HG03354 (cell line): Measurements from ENCODE around the gene INTS1.

Source experiments
- ATAC-seq: cut with Tn5 transposase; IDR thresholded peaks from one replicate; pipeline ENCODE4 v1.9.1; 2021; ENCODE audit warnings: mild to moderate bottlenecking; ENCODE audit not compliant: unreplicated experiment, poor library complexity, severe bottlenecking

INTS1 gene

GRCh38 chr7:1425292-1426136 is 78.7 kb downstream of the INTS1 start:
- no peak for ATAC-seq

DNA sequence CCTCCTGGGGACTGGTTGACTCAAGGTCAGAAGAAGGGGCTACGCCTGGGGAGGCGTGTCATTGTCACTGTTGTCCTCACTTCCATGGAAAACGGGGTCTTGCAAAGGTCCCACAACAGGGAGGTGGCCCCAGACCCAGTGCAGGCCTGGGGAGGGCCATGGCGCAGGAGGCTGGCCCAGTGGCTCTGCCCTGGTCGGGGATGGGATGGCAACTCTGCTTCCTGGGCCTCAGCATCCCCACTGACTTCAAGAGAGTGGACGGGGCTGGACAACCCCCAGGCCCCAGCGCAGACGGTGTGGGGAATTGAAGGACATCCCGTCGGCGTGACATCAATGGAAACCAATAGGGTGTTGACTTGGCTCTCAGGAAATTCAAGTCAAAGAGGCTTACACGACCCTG is 80.1 kb downstream of the INTS1 start:
- ATAC-seq = no peak

DNA sequence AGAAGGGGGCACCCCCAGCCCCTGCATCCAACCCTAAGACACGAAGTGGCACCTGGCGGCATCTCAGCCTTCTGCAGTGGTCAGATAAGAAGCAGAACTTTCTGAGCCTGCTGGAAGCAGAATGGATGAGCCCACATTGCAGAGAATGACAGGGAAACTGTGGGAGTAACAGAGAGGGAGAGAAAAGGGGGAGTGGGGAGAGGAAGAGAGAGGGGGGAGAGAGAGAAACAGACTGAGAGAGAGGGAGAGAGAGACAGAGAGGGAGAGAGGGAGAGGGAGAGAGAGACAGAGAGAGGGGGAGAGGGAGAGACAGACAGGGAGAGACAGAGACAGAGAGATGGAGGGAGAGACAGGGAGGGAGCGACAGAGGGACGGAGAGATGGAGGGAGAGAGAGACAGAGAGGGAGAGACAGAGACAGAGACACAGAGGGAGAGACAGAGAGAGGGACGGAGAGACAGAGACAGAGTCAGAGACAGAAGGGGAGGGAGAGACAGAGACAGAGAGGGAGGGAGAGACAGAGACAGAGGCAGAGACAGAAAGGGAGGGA is 80.9 kb downstream of the INTS1 start:
- ATAC-seq = no peak

DNA sequence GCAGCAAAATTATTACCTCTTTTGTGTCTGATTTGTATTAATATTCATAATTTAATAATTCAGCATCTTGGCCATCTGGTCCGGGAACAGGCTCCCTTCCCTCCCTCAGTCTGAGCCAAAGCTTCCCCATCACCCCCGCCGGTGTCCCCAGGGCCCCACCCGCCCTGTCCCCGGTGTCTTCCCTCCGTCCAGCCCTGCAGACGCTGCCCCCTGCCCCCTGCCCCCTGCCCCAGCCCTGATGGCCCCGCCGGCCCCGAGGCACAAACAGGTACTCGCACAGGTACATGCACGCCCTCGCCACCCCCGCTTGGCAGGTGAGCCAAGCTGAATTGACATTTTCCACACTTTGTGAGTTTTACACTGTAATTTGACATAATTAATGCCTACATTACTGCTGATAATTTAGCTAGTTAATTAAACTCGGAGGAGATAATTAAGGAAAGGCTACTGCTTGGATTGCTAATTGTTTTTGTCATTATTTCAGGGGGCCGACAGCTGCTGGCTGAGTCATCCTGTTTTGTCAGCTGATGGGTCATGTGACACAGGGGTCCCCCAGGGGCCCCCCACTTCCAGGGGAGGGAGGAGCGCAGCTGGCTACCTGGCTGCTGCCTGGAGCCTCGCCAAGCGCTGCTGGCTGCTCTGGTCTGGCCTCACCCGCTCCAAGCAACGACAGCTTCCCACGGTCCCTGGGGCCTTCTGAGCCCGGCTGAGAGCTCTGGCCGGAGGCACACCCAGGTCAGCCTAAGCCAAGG is 81.5 kb downstream of the INTS1 start:
- no peak for ATAC-seq

DNA sequence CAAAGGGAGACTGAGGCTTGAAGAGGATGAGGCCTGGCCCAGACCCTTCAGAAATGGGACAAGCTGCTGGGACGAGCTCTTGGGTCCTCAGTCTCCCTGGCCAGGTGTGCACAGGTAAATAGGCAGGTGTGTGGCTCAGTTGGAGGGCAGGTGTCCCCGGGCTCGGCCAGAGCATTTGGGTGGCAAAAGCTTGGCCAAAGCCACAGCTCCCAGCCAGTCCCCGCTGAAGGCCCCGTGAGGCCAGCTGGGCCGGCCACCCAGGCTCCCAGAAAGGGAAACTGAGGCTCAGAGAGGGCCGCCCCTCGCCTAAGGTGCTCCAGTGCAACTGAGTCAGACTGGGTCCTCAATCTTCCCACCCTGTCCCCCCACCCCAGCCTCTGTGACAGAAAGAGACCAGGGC is 82.2 kb downstream of the INTS1 start:
- no peak for ATAC-seq

GRCh38 chr7:1421020-1421790 is 83.0 kb downstream of the INTS1 start:
- ATAC-seq = no peak
